ENCODE data around the gene DCC. TPM values are rescaled to one million over a fixed set of nuclear protein-coding genes. Genes with fewer than 3 reads are reported as not detected.

DCC gene
- total RNA-seq, 1 experiment from 2014 or later = not detected

- H3K27me3 Mint-ChIP-seq (ENCODE audit: insufficient read depth, unreplicated experiment) = no peaks in the 10 kb centered on the region
- no peaks in the 10 kb centered on the region for H3K4me1 Mint-ChIP-seq (ENCODE audit: insufficient read depth, unreplicated experiment)
Measured at GRCh38 chr18:52826994-52827393, 487.0 kb downstream of the DCC start.

GRCh38 chr18:52829320-52829719 is 489.3 kb downstream of the DCC start:
- H3K9me3 Mint-ChIP-seq (ENCODE audit: unreplicated experiment) = peaks cover 12% of the 10 kb centered on the region
- H3K36me3 Mint-ChIP-seq (ENCODE audit: insufficient read depth, unreplicated experiment) = no peaks in the 10 kb centered on the region
- no peak overlapping the region for H3K27ac Mint-ChIP-seq (ENCODE audit: low read depth, unreplicated experiment)
- no peak for TF ChIP-seq CTCF (IDR thresholded peaks at IDR 0.05; ENCODE audit: unreplicated experiment)
- intact Hi-C loops (cut with micrococcal nuclease) = no loop called here
- H3K4me3 Mint-ChIP-seq (ENCODE audit: unreplicated experiment) = no peak overlapping the region
- no peaks in the 10 kb centered on the region for H3K27me3 Mint-ChIP-seq (ENCODE audit: insufficient read depth, unreplicated experiment)
- no peak for DNase-seq (ENCODE audit: unreplicated experiment)
- no peaks in the 10 kb centered on the region for H3K4me1 Mint-ChIP-seq (ENCODE audit: insufficient read depth, unreplicated experiment)
- CTCF ChIA-PET = no interaction called here
- POLR2A ChIA-PET = no interaction called here
- BruUV-seq (replicated peaks) = no TSS peak

More at GRCh38 chr18:52826994-52827393, 487.0 kb downstream of the DCC start:
- intact Hi-C loops (cut with micrococcal nuclease) = no loop called here
- no peak for DNase-seq (ENCODE audit: unreplicated experiment)
- no peak overlapping the region for H3K4me3 Mint-ChIP-seq (ENCODE audit: unreplicated experiment)
- ChIA-PET CTCF (no interaction called here), POLR2A (no interaction called here)
- no peaks in the 10 kb centered on the region for H3K36me3 Mint-ChIP-seq (ENCODE audit: insufficient read depth, unreplicated experiment)
- H3K27ac Mint-ChIP-seq (ENCODE audit: low read depth, unreplicated experiment) = no peak overlapping the region
- BruUV-seq (replicated peaks) = no TSS peak
- peaks cover 18% of the 10 kb centered on the region for H3K9me3 Mint-ChIP-seq (ENCODE audit: unreplicated experiment)
- no peak for TF ChIP-seq CTCF (IDR thresholded peaks at IDR 0.05; ENCODE audit: unreplicated experiment)

- CTCF ChIA-PET = no interaction called here
- BruUV-seq (replicated peaks) = no TSS peak
- intact Hi-C loops (cut with micrococcal nuclease) = no loop called here
- Mint-ChIP-seq H3K27ac (ENCODE audit: low read depth, unreplicated experiment) (no peak overlapping the region), H3K4me3 (ENCODE audit: unreplicated experiment) (no peak overlapping the region), H3K36me3 (ENCODE audit: insufficient read depth, unreplicated experiment) (no peaks in the 10 kb centered on the region), H3K9me3 (ENCODE audit: unreplicated experiment) (peaks cover 12% of the 10 kb centered on the region), H3K4me1 (ENCODE audit: insufficient read depth, unreplicated experiment) (no peaks in the 10 kb centered on the region), H3K27me3 (ENCODE audit: insufficient read depth, unreplicated experiment) (no peaks in the 10 kb centered on the region)
- no peak for DNase-seq (ENCODE audit: unreplicated experiment)
- no peak for TF ChIP-seq CTCF (IDR thresholded peaks at IDR 0.05; ENCODE audit: unreplicated experiment)
- POLR2A ChIA-PET = no interaction called here
Measured at GRCh38 chr18:52829876-52830405, 489.9 kb downstream of the DCC start.

GRCh38 chr18:52844323-52844722 is 504.3 kb downstream of the DCC start:
- Mint-ChIP-seq H3K9me3 (ENCODE audit: unreplicated experiment) (peaks cover 19% of the 10 kb centered on the region), H3K27me3 (ENCODE audit: insufficient read depth, unreplicated experiment) (no peaks in the 10 kb centered on the region), H3K4me3 (ENCODE audit: unreplicated experiment) (no peak overlapping the region), H3K36me3 (ENCODE audit: insufficient read depth, unreplicated experiment) (no peaks in the 10 kb centered on the region), H3K27ac (ENCODE audit: low read depth, unreplicated experiment) (no peak overlapping the region), H3K4me1 (ENCODE audit: insufficient read depth, unreplicated experiment) (no peaks in the 10 kb centered on the region)
- BruUV-seq (replicated peaks) = no TSS peak
- DNase-seq (ENCODE audit: unreplicated experiment) = peak; percentile 5
- POLR2A ChIA-PET = no interaction called here
- intact Hi-C loops (cut with micrococcal nuclease) = no loop called here
- no peak for TF ChIP-seq CTCF (IDR thresholded peaks at IDR 0.05; ENCODE audit: unreplicated experiment)
- CTCF ChIA-PET = no interaction called here

Data from MCF 10A (cell line).